Measurements from ENCODE around the gene XPNPEP2.
A peak's percentile ranks its signal among the peaks of the same experiment; 100 is the strongest.

XPNPEP2 gene

DNA sequence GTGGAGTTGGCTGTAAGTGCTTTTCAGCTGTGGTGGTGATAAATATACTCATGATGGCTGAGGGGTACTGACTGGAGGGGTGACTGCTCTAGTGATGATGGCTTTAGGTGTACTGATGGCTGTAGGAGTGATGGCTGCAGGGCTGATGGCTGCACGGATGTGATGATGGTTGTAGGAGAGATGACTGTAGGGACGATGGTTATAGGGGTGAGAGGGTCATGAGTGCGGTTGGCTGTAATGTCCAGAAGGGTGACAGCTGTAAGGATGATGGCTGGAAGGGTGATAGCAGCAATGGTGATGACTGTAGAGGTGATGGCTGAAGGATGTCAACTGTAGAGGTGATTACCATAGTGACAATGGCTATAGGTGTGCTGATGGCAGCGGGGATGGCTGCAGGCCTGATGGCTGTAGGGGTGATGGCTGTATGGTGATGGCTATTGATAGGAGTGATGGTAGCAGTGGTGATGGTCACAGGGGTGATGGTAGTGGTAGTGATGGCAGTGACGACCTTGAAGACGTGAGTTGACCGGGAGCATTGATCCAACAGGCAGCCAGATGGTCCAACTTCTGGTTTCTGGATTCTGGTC is 40.4 kb downstream of the XPNPEP2 start:
- DNase-seq (ENCODE audit: low read depth in 2 of 2) = no peak

DNA sequence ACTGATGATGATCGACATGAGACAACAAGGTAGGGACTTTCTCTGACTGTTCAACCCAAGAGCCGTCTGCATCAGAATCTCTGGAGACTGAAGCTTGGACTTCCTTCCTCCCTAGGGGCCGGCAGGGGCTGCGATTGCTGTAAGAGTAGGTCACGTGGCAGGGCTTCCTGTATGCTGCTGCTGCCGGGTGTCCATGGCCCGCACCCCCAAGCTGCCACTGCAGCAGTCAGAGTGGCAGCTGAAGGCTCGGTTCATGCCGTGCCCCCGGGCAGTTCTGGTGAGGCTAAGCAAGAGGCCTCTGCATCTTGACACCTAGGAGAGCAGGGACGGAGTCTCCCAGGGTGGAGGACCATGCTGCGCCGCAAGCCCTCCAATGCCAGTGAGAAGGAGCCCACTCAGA is 41.0 kb downstream of the XPNPEP2 start, which contains the start of gene SASH3:
SASH3 (plus strand) TSS at position 203 of the 400 bp plus-strand sequence; CDS start at position 352, 149 bp downstream.
- peak in 1 of 2 donors; percentile 54 for DNase-seq (ENCODE audit: low read depth in 2 of 2)

DNA sequence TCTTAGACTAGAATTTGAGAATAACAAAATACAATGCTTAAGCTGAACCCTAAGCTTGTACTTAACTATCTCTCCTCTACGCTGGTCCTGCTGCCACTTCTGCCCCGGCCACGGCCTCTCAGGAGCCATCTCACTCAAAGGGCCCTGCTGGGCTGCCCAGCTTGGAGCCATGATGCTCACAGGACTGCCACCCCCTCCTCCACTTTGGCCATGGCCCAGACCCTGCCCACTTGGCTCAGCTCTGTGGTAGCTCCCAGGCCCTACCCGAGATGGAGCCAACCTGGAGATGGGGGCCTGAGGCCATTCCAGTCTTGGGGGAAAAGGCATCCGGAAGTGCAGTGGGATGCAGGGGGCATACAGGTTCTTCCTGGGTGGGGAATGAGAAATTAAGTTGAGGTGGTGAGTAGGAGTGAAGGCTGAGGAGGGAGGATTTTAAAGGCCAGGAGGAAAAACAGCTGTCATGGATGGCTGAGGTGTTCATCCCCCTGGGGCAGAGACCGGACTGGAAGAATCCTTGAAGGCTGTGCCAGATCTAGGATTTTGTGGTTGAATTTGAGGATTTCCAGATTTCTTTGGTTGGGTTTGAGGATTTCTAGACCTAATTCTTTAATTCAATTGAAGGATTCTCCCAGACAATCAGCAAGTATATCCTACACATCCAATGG is 41.8 kb downstream of the XPNPEP2 start:
- no peak for DNase-seq (ENCODE audit: low read depth in 2 of 2)

DNA sequence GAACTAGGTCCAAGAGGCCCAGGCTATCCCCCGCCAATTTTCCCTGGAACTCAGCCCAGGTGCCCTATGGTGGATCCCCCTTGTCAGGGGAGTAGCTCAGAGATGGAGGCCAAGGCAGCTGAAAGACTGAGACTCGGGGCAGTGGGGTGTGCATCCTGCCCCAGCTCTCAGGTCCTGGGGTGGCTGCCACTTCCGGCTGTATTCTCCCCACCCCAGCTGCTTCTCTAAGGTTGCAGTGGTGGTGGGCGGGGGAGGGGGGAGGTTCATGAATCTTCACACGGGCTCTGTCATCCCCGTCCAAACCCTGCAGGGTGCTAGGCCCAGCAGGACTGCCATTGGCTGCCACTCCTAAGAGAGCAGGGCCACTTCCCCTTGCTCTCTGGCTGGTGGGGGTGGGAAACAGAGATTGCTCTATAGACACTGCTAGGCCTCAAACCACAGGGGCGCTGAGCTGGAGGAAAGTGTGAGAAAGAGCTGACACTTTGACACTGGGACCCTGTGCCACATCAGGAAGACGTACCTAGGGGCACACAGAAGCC is 42.4 kb downstream of the XPNPEP2 start:
- peak; percentile 78 to 79 for DNase-seq (ENCODE audit: low read depth in 2 of 2)

DNA sequence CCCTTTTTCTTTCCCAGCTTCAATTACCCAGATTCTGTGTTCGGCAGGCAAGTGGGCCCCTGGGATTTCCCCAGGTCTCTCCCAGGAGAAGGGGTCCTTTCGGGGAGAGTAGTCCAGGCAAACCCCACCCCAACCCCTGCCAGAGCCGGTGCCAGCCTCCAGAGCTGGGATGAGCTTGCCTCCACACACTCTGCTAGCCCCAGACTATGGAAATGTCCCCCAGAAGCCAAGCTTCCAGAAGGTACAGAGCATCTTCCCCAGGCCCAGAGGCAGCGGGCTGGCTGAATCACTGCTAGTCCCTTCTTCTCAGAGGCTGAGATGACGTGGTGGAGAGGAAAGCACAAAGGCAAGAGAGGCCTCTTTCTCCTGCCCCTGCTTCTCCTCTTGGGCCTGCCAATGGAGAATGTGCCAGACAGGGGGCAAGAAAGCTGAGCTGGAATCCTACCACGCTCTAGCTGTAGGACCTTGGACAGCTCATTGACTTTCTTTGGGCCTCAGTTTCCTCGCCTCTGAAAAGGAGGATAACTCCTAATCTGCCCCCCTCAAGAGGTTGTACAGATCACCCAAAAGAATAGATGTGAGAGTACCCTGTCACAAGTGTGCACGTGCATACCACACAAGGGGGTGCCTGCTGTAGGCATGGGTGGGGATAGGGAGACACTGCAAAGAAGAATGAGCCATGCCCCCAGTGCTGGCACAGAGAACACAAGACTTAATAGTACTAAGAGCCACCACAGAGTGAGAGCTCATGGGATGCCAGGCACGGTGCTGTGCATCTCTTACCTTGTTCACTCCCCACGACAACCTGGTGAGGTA is 43.1 kb downstream of the XPNPEP2 start:
- DNase-seq (ENCODE audit: low read depth in 2 of 2) = no peak

DNA sequence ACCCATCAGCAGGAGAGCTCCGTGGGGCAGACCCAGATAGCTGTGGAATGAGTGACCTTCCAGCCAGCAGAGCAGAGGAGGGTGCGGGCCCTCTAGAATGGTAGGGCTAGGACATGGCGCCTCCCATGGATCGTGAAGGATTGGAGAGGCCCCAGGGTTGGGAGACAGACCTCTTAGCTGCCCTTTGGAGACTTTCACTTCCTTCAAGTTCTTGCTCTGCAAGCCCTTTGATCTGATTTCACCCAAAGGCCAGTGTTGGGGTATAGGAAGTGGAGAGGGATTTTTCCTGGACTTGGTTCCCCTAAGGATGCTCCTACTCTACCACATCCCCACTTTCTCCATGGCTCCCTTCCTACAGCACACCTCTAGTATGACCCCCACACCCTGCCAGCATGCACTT is 43.9 kb downstream of the XPNPEP2 start:
- DNase-seq (ENCODE audit: low read depth in 2 of 2) = no peak

DNA sequence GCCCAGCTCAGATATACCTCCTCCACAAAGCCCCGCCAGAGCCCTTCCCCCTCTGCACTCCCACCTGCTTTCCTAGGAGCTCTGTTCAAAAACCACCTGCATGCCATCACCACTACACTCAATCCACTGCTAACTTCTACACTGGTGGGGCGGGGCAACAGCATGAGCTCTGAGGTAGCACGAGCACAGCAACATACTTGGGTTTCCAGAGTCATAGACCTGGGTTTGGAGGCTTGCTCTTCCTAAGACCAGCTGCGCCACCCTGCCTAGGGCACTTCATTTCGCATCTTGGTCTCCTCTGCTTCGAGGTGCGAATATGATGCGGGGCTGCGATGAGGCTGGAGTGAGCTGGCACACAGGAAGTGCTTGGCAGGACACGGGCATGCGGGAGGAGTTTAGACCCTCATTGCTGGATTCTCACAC is 44.5 kb downstream of the XPNPEP2 start:
- no peak for DNase-seq (ENCODE audit: low read depth in 2 of 2)

DNA sequence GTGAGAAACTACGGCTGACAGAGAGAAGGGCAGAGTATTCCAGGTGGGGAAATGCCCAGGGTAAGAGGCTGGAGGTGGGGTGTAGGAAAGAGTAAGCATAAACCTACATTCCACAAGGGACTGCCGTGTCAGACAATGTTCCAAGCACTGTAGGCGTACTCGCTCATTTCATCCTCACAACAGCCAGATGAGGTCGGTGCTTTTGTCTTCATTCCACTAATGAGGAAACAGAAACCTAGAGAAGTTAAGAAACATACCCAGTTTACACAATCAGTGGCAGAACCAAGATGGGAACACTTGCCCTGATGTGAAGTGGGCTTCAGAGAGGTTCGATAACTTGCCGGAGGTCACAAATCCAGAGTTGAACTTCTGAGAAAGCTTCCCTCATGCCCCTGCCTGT is 45.6 kb downstream of the XPNPEP2 start:
- no peak for DNase-seq (ENCODE audit: low read depth in 2 of 2)

DNA sequence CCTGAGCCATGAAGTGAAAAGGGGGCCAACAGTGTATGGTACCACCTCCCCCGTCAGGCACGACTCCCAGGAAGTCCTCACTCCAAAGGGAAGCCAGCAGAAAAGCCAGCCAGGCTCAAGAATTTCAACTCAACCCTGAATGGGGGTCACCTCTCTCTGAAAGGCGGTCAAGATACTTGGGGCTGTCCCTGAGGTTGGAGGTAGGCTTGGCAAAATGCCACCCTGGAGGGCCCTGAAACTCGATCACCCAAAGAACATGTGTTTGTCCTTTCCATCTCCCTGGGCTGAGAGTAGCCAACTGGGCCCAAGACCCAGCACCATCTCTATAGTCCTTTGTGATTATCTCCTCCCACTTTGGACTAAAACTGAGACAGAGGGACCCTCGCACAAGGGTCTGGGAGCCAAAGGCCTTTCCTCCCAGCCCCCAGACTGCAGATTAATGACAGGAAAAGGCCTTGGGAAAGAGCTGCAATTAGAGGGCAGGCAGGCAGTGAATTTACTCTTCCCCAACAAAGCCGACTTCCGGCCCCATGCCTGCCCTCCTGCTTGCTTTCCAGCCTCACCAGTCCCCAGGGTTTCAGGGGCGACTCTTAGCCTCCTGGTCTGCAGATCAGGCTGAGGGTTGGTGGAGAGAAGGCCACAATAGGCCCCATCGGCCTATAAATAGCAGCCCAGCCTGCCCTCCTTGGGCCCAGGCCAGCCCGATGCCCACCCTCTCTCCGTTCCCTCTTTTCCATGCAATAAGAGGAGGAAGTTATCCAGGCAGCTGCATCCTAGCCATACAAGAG is 46.6 kb downstream of the XPNPEP2 start:
- DNase-seq (ENCODE audit: low read depth in 2 of 2) = no peak

DNA sequence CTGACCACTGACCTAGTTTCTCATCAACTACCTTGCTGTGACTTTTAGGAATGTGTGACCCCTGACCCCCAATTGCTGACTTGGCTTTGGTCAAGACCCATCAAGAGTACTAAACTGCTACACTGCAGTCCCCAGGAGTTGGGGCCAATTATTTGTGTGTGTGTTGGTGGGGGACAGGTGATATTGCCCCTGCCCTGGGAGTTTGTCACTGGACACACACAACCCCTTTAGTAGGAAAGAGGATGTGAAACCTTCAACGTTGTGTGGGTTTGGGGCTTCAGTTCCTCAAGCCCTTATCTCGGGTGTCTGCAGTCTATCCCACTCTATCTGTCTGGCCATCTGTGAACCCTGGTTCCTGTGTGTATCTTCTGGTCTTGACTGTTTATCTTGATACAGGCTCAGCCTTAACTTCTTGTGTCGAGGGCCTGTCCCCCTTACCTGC is 47.5 kb downstream of the XPNPEP2 start:
- DNase-seq (ENCODE audit: low read depth in 2 of 2) = no peak

DNA sequence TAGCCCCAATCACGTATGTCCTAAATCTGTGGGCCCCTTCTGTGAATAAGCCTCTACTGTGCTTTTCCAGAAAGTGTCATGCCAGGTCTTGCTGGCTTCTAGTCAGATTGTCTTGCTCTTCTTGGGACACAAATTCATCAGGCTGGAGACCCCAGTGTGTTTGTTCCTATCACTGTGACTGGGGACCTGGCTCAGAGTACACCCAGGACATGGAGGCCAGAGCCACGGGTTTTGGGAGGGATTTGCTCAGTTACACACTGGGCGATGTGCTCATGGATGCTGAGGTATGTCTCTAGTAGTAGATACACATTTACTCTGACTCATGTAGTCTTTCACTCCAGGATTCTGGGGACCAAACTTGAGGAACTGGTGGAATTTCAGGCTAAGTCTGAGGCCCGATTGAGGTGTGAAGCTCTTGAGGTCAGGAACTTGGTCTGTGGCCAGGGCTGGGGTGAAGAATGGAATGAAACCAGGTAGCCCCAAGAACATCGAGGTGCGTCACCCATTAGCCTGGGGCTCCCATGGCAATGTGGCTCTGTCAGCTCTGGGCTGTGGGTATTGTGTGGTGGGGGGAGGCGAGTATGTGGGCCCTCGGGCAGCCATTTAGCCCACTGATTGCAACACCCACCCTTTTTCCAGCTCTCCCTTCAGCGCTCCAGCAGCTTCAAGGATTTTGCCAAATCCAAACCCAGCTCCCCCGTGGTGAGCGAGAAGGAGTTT is 48.7 kb downstream of the XPNPEP2 start:
- DNase-seq (ENCODE audit: low read depth in 2 of 2) = no peak

DNA sequence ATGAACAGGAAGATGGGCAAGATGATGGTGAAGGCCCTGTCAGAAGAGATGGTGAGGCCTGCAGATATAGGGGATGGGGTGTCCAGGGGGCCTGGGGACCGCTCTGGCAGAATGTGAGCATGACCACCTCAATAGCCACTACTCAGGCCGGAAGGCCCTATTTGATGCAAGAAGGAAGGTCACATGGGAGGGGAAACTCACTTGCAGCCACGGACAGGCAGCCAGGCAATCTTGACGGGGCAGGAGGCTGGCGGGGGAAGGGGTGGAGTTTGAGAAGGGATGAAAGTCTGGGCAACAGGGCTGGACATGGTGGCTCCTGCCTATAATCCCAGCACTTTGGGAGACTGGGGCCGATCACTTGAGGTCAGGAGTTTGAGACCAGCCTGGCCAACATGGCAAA is 49.7 kb downstream of the XPNPEP2 start:
- no peak for DNase-seq (ENCODE audit: low read depth in 2 of 2)

DNA sequence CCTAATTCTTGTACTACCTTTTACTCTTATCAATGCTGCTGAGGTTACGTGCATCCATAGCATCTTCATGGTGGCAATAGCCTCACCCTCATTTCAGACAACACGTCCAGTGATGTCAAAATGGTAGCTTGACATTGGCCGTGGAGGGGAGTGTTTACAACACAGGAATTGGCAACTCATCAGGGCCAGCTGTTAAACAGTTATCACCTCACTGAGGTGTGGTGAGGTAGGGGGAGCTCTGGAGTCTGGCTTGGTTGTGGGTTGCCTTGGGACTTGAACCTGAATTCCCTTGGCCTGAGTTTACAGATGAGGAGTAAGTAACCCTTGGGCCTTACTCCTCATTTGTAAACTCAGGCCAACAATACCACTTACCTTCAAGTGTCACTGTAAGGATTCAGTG is 51.4 kb downstream of the XPNPEP2 start:
- DNase-seq (ENCODE audit: low read depth in 2 of 2) = no peak

DNA sequence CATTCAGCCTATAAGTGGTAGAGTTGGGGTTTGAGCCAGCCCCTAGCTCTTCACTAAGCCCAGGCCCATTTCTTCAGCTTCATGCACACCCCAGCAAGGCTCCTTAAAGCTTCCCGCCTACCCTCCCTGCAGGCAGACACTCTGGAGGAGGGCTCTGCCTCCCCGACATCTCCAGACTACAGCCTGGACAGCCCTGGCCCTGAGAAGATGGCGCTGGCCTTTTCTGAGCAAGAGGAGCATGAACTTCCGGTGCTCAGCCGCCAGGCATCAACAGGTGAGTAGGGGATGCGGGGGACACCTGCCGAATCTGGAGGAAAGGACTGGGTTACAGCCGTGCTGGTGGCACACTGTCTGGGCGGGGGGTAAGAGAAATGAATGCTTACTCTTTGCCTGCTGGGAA is 52.0 kb downstream of the XPNPEP2 start:
- DNase-seq (ENCODE audit: low read depth in 2 of 2) = no peak

DNA sequence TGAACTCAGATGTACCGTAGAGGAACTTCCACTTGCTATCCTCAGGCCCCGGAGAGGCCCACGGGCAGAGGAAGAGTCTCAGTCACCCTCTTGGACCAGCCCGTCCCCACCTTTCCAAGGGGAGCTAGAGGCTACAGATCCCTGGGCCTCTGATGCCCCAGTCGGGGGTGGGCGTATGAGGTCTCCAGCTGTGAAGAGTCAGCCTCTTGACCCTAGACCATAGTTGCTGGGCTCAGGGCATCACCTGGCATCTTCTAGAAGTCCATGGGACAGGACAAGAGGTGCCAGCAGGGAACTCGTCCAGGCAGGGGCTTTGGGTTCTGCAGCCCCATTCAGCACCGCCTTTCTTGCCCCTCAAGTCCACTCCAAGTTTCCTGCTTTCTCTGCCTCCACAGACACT is 52.6 kb downstream of the XPNPEP2 start:
- no peak for DNase-seq (ENCODE audit: low read depth in 2 of 2)

DNA sequence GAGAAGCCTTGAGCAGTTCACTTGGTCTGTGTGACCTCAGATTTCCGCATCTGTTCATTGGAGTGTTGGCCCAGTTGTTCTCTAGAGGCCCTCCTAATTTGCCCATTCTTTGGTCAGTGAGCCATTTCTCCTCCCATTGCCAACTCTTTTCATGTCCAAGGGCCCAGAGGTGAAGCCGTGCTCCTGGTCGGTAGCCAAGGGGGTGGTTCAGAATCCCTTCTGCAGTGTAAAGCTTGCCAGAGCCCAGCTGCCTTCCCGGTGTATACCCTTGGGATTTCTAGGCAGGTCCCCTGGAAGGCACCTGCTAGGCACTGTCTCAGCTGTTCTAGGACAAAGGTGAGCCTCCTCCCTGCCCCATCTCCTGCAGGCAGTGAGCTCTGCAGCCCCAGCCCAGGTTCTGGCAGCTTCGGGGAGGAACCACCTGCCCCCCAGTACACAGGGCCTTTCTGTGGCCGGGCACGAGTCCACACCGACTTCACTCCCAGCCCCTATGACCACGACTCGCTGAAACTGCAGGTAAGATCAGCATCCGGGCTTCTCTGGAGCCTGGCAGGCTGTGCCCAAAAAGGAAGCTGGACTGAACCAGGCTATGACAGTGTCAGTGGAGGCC is 53.3 kb downstream of the XPNPEP2 start:
- DNase-seq (ENCODE audit: low read depth in 2 of 2) = no peak

DNA sequence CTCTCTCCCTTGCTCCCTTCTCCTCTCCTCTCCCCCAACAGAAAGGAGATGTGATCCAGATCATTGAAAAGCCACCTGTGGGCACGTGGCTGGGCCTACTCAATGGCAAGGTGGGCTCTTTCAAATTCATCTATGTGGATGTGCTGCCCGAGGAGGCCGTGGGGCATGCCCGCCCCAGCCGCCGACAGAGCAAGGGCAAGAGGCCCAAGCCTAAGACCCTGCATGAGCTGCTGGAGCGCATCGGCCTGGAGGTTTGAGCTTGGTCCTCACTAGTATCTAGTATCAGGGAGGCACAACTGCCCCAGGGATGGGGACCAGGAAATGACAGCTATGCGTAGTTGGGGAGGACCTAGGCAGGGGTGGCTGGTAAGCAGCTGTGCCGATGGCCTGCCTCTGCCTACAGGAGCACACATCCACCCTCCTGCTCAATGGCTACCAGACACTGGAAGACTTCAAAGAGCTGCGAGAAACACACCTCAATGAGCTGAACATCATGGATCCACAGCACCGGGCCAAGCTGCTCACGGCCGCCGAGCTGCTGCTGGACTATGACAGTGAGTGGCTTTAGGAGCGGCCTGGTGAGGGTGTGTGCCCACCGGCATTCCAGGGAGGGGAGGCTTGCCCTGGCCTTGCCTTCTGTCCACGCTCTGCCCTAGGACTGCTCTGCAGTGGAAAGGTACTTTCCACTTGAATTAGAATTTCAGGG is 54.0 kb downstream of the XPNPEP2 start:
- no peak for DNase-seq (ENCODE audit: low read depth in 2 of 2)

DNA sequence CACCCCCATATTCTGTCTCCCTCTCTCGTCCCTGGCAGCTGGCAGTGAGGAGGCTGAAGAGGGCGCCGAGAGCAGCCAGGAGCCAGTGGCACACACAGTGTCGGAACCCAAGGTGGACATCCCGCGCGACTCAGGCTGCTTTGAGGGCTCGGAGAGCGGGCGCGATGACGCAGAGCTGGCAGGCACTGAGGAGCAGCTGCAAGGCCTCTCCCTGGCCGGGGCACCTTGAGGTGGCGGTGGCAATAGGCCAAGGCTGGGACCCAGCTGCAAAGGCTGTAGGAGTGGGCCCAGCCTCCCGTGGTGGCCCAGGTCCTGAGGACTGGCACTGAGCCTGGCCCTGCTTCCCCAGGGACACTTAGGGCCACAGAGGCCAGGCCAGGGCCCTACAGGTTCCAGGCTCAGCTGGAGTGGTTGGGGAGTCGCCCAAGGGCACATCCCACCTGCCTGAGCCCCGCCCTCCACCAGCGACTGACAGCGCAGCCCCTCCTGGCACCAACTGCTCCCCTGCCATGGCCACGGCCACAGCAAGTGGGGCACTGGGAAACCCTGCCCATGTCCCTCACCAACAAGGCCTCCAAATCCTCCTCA is 54.9 kb downstream of the XPNPEP2 start:
- no peak for DNase-seq (ENCODE audit: low read depth in 2 of 2)

DNA sequence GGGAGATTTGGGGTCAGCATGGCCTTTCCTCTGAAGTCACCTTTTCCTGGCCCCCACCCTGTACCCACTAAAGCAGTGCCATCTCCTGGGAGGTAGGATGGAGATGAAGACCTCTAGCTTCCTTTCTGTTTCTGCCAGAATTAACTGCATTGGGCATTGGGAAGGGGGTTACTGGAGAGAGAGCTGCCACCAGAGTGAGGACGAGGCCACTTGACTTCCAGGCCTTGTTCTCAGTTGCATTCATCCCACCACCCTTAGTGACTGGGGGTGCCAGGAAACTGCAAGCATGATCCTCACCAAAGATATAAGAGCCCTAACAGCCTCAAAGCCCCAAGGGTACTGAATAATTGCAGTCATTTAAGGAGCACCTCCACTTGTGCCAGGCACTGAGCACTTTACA is 56.8 kb downstream of the XPNPEP2 start:
- DNase-seq (ENCODE audit: low read depth in 2 of 2) = no peak

All from stimulated activated CD4-positive, alpha-beta T cell treated with anti-CD3 and anti-CD28 coated beads, Interleukin-15, amount 100 ng/mL, for 48 hours (primary cell).